Measurements from ENCODE around the gene DNA2. TPM values are rescaled to one million over a fixed set of nuclear protein-coding genes. Genes with fewer than 3 reads are reported as not detected.
"Not testable (repeated sequence)": the region's sequence is repeated elsewhere in the genome, so short reads cannot be mapped to it uniquely, and the experiment has no call there.

DNA2 gene, protein sequence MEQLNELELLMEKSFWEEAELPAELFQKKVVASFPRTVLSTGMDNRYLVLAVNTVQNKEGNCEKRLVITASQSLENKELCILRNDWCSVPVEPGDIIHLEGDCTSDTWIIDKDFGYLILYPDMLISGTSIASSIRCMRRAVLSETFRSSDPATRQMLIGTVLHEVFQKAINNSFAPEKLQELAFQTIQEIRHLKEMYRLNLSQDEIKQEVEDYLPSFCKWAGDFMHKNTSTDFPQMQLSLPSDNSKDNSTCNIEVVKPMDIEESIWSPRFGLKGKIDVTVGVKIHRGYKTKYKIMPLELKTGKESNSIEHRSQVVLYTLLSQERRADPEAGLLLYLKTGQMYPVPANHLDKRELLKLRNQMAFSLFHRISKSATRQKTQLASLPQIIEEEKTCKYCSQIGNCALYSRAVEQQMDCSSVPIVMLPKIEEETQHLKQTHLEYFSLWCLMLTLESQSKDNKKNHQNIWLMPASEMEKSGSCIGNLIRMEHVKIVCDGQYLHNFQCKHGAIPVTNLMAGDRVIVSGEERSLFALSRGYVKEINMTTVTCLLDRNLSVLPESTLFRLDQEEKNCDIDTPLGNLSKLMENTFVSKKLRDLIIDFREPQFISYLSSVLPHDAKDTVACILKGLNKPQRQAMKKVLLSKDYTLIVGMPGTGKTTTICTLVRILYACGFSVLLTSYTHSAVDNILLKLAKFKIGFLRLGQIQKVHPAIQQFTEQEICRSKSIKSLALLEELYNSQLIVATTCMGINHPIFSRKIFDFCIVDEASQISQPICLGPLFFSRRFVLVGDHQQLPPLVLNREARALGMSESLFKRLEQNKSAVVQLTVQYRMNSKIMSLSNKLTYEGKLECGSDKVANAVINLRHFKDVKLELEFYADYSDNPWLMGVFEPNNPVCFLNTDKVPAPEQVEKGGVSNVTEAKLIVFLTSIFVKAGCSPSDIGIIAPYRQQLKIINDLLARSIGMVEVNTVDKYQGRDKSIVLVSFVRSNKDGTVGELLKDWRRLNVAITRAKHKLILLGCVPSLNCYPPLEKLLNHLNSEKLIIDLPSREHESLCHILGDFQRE
- total RNA-seq: 5.4 and 8.1 TPM in 2 replicates
- polyA plus RNA-seq: 3.4 and 4.0 TPM in 2 replicates

DNA sequence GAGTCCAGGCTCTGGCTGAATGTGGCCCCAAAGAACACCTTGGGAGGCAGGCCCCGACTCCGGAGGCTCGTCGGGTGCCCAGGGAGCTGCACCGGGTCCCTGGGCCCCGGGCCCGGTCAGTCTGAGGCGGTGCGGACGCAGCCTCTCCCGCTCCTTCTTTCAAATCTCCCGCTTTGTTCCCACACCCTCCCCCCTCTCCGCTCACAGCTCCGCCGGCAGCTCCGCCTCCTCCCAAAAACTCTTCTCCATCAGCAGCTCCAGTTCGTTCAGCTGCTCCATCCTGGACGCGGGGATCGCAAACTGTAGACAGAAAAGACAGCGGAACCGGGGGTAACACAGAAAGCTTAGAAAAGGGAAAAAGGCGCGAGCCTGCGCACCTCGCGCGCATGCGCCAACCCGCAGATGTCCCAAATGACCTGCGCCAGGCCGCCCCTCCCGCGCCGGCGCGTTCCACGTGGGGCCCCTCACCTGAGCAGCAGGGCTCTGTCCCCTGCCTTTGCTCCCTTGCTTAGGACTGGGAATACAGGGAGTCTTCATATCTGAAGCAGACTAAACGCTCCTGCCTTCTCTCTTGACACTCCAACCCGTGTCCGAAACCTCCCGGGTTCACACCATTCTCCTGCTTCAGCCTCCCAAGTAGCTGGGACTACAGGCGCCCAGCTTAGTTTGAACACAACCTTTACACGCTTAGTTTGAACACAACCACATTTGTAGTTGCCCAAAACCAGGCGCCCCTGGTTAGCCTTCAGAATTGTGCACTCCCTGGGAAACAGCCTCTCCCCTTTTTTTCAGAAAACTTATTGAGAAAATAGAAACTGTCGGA is at the start of gene DNA2:
DNA2 (minus strand) TSS at position 388 of the 823 bp plus-strand sequence; CDS start at position 279, 109 bp downstream.
- no peaks in the 10 kb centered on the region for H3K9me3 ChIP-seq (ENCODE audit: low read depth)
- H3K36me3 ChIP-seq: peaks cover 9% of the 10 kb centered on the region
- peak within 1 kb of the TSS; percentile 77 for H3K27ac ChIP-seq
- H3K4me1 ChIP-seq (ENCODE audit: low read depth): no peaks in the 10 kb centered on the region
- TF ChIP-seq, protein P1, sequence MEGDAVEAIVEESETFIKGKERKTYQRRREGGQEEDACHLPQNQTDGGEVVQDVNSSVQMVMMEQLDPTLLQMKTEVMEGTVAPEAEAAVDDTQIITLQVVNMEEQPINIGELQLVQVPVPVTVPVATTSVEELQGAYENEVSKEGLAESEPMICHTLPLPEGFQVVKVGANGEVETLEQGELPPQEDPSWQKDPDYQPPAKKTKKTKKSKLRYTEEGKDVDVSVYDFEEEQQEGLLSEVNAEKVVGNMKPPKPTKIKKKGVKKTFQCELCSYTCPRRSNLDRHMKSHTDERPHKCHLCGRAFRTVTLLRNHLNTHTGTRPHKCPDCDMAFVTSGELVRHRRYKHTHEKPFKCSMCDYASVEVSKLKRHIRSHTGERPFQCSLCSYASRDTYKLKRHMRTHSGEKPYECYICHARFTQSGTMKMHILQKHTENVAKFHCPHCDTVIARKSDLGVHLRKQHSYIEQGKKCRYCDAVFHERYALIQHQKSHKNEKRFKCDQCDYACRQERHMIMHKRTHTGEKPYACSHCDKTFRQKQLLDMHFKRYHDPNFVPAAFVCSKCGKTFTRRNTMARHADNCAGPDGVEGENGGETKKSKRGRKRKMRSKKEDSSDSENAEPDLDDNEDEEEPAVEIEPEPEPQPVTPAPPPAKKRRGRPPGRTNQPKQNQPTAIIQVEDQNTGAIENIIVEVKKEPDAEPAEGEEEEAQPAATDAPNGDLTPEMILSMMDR (IDR thresholded peaks at IDR 0.05; ENCODE audit: low read depth, low read length): no peak
- peak within 1 kb of the TSS; percentile 64 for H3K4me3 ChIP-seq
- no peaks in the 10 kb centered on the region for H3K27me3 ChIP-seq
- DNase-seq (ENCODE audit: low read depth in 1 of 2, low spot score in 1 of 2): peak; percentile 57 to 80

DNA sequence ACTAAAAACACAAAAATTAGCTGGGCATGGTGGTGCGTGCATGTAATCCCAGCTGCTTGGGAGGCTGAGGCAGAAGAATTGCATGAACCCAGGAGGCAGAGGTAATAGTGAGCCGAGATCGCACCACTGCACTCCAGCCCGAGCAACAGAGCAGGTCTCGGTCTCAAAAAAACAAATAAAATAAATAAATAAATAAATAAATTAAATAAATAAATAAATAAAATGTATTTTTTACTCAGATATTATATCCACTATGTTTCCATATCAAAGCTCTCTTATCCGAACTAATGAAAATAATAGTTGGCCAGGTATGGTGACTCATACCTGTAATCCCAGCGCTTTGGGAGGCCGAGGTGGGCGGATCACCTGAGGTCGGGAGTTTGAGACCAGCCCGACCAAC is 46.8 kb upstream of the DNA2 start:
- not testable (repeated sequence) for H3K4me3 ChIP-seq; H3K27ac ChIP-seq; H3K27me3 ChIP-seq; H3K36me3 ChIP-seq; H3K4me1 ChIP-seq (ENCODE audit: low read depth); H3K9me3 ChIP-seq (ENCODE audit: low read depth); DNase-seq (ENCODE audit: low read depth in 1 of 2, low spot score in 1 of 2)

DNA sequence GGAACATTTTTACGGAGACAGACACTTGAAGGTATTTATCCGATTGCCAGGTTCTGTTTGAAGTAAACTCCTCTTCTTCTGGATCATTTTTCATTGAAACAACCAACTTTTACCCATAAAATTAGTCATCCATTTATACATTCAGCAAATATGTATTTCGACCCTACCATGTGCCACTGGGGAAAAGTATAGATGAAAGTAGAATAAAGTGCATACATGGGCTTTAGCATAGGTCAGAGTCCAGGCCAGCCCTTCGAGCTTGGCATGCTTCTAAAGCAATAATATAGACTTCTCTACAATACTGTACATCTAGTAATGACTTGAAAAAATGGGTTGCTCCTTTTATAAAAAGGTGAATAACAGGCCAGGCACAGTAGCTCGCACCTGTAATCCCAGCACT is 45.4 kb upstream of the DNA2 start:
- Histone ChIP-seq H3K27ac (no peak overlapping the region), H3K27me3 (no peaks in the 10 kb centered on the region), H3K4me1 (ENCODE audit: low read depth) (no peaks in the 10 kb centered on the region), H3K9me3 (ENCODE audit: low read depth) (no peaks in the 10 kb centered on the region), H3K4me3 (no peak overlapping the region), H3K36me3 (no peaks in the 10 kb centered on the region)
- no peak for DNase-seq (ENCODE audit: low read depth in 1 of 2, low spot score in 1 of 2)
- TF ChIP-seq, protein P1 (IDR thresholded peaks at IDR 0.05; ENCODE audit: low read depth, low read length): no peak

DNA sequence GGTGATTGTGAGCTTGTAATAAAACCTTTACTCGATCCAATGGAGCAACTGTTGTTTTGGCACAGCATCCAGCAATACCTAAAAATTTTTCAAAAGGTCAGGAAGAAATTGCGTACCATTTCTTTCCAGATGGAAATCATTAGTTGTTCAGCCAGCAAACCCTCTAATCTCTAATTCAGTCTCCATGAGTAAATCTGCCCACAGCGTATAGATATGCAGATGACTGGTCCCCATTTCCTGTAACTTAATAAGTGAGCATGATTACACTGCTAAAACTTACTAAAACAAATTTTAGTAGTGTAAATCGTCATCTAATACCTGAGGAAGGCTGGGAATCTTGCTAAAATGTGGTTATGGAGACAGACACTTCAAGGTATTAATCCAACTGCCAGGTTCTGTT is 45.0 kb upstream of the DNA2 start:
- DNase-seq (ENCODE audit: low read depth in 1 of 2, low spot score in 1 of 2): peak in 1 of 2 donors; percentile 70
- Histone ChIP-seq H3K36me3 (no peaks in the 10 kb centered on the region), H3K4me3 (no peak overlapping the region), H3K27me3 (no peaks in the 10 kb centered on the region), H3K27ac (no peak overlapping the region), H3K4me1 (ENCODE audit: low read depth) (no peaks in the 10 kb centered on the region), H3K9me3 (ENCODE audit: low read depth) (no peaks in the 10 kb centered on the region)
- TF ChIP-seq, protein P1 (IDR thresholded peaks at IDR 0.05; ENCODE audit: low read depth, low read length): no peak

DNA sequence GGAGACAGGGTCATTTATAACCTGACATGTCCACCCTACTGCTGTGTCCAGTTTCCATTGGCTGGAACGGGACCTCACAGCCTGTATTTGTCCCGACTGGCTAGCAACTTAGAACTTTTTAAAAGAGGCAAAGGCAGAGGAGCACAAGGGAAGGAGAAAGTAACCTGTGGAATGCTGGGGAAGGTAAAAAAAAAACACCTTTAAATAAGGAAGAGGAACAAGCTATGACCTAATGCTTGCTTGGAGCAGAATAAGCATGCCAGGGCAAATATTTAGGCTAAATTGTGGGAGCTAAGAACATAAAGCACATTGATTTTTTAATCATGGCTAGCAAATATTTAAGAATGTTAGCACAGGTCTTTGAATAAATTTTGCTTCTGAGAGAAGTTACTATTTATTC is 44.4 kb upstream of the DNA2 start:
- DNase-seq (ENCODE audit: low read depth in 1 of 2, low spot score in 1 of 2); H3K36me3 ChIP-seq; H3K27ac ChIP-seq; H3K4me1 ChIP-seq (ENCODE audit: low read depth); H3K4me3 ChIP-seq; H3K27me3 ChIP-seq; H3K9me3 ChIP-seq (ENCODE audit: low read depth): not testable (repeated sequence)

DNA sequence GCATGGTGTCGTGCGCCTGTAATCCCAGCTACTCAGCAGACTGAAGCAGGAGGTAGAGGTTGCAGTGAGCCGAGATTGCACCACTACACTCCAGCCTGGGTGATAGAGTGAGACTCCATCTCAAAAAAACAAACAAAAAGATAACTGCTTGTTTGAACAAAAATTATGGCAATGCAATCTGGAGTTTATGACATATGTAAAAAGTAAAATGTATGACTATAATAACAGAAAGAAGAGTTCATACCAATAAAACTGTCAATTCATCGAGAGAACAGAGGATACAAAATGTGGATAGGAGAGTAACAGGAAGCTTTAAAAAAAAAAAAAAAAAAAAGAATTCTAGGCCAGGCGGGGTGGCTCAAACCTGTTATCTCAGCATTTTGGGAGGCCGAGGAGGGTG is 36.3 kb upstream of the DNA2 start:
- Histone ChIP-seq H3K4me3 (no peak overlapping the region), H3K36me3 (no peaks in the 10 kb centered on the region), H3K27ac (no peak overlapping the region), H3K4me1 (ENCODE audit: low read depth) (no peaks in the 10 kb centered on the region), H3K9me3 (ENCODE audit: low read depth) (no peaks in the 10 kb centered on the region), H3K27me3 (no peaks in the 10 kb centered on the region)
- no peak for DNase-seq (ENCODE audit: low read depth in 1 of 2, low spot score in 1 of 2)
- TF ChIP-seq, protein P1 (IDR thresholded peaks at IDR 0.05; ENCODE audit: low read depth, low read length): no peak
